T47D (cell line): Measurements from ENCODE around the gene IQCM.
A peak's percentile ranks its signal among the peaks of the same experiment; 100 is the strongest.

Source experiments
- DNase-seq, 2 experiments: peaks; one replicate each; pipeline versions ENCODE4 v3.0.0 to v3.0.0-alpha.2; 2011 to 2012; ENCODE audit warnings: low read depth in 1 of 2, low spot score in 1 of 2
- JUND ChIP-seq: IDR thresholded peaks from 2 replicates; pipeline ENCODE4 v1.6.1; 2012; ENCODE audit warnings: low read depth
- in situ Hi-C: cut with HindIII; loops from 2 replicates; pipeline ENCODE4 v1.10.0; 2016; ENCODE audit warnings: low sequenced_read_pairs, low pct_unique_long_range_greater_than_20kb

IQCM gene

DNA sequence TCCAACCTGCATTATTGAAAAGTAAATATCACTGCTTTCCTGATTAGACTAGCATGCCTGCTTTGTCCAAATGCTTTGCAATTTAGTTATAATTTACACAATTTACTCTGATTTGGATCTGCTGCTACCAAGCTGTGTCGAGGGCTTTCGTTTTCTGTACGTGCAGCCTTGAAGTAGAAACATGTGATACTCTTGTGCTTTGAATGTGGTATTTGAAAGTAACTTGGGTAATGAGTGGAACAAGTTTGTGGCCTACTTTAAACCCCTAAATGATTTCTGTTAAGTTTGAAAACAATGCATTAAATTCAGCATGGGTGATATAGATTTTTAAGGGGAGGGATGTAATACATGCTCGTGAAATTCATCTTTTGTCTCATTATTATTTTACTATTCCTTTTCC is 240.7 kb downstream of the IQCM start:
- TF ChIP-seq JUND: no peak
- DNase-seq: no peak
- in situ Hi-C loops: no loop called here

DNA sequence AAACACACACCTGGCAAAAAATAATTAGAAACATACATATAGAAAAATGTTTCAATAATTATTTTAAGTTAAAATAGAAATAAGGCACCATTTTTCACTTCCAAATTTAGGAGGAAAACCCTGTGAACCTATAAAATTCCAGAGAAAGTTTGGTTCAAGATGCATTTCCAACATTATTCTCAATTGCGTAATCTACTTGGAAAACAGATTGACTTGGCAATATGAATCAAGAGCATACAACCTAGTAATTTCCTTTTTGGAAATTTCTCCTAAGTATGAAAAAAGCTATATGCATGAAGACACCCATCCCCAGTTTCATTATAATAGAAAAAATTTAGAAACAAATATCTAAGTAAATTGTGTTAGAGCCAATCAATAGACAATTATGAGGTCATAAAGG is 242.9 kb downstream of the IQCM start:
- no peak for TF ChIP-seq JUND

DNA sequence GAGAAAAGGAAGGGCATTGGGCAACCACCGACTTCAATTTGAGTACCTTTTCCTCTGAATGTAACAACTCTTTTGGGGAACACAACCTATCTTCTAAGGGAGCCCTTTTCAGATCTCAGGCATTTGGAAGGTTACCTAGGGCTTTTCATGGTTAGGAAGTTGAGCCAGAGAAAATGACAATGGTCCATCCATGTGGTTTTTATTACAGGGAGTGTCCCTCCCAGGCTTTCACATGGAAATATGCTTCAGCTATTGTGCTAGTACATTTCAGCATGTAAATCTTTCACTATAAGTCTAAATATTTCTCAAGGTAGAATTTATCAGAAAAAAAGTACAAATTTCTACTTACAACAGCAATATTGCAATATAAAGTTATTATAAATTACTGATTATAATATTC is 259.8 kb downstream of the IQCM start:
- no peak for DNase-seq
- in situ Hi-C loops: no loop called here
- TF ChIP-seq JUND: no peak

More for the DNA sequence above, 242.9 kb downstream of the IQCM start:
- no peak for DNase-seq
- in situ Hi-C loops: no loop called here

DNA sequence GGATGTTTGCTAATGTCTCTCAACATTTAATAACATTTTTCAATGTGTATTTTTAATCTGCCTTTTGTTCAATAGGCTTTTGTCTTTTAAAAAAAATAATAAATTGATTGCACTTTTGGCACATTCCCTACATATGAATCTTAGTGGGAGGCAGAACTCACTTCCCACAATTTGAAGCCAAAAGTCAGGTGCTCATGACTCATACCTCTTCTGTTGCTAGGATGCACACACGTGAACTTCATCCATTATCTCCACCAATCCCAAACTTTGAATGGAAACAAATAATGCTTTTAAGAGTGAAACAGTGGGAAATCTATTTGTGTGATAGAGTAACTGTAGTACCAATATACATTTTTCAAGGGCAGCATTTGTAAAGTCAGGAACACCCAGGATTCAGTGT is 260.5 kb downstream of the IQCM start:
- in situ Hi-C loops: no loop called here
- no peak for DNase-seq
- TF ChIP-seq JUND: no peak

DNA sequence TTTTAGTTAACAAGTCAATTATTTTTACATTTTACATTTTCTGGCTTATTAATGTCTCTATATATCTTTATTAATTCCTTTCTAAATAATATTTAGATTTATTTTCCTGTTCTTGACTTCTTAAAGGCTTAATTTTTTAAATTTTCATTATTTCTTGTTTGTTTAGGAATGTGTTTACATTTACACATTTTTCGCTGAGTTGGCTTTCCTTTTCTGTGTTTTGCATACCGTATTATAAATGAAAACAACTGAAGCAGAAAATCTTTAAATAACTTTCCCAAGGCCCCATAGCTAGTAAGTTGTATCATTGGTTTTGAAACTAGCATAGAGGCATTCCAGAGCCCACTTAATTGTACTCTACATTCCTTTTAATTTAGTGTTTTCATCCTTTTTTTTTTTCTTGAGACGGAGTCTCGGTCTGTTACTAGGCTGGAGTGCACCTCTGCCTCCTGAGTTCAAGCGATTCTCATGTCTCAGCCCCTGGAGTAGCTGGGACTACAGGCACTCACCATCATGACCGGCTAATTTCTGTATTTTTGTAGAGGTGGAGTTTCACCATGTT is 261.6 kb downstream of the IQCM start:
- no peak for TF ChIP-seq JUND
- in situ Hi-C loops: no loop called here
- DNase-seq: no peak

DNA sequence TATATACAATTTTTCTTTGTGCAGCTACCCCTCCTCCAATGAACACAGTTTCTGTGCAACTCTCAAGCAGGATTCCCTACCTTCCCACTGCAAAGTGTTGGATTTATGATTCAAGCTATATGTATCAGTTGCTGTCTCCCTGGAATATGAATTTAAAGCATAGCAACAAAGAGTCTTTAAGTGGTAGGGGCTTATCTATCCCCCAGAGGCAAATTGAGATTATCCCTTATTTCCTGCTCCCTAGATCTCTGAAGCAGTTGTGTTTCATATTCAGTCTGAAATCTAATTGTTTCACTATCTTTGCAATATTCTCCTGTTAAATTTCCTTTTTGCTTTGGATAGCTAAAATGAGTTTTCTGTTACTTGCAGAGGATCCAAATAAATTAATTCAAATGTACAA is 263.0 kb downstream of the IQCM start:
- DNase-seq: no peak

DNA sequence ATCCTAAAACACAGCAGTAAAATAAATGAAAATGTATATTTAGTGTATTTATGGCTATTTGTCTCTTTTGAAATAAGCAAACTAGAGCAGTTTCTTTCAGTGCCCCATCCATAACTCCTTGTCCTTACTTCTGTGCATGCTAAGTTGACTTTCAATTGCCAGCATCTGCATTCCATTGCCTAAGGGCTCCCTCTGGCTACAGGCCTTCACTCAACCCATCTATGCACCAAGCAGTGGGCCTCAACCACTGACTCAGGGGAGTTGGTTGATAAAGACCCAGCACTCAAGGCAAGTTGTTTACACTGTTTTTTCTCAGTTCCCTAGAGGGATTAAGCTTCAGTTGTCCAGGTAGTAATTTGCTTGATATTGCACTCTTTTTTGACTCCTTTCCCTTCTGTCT is 265.7 kb downstream of the IQCM start:
- peak in 1 of 2 experiments; percentile 10 for DNase-seq
- TF ChIP-seq JUND: no peak
- in situ Hi-C loops: no loop called here

More for the DNA sequence above, 263.0 kb downstream of the IQCM start:
- in situ Hi-C loops: no loop called here
- no peak for TF ChIP-seq JUND

DNA sequence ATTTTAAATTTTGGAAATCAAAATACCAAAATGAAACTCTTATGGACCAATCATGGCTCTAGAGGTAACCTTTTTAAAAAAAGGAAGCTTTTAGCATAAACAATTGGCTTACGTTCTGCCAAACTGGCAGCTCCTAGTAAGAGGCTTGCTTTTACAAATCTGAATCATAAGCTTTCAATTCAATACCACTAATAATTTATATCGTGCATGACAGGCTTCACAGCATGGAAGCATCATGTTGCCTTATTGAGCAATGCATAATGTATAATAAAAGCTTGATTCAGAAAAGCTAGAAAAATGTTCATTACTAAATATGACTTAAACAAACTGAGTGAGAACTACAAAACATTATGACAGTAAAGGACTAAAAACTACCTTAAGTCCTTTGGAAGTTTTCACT is 280.9 kb downstream of the IQCM start:
- in situ Hi-C loops: no loop called here
- no peak for TF ChIP-seq JUND

DNA sequence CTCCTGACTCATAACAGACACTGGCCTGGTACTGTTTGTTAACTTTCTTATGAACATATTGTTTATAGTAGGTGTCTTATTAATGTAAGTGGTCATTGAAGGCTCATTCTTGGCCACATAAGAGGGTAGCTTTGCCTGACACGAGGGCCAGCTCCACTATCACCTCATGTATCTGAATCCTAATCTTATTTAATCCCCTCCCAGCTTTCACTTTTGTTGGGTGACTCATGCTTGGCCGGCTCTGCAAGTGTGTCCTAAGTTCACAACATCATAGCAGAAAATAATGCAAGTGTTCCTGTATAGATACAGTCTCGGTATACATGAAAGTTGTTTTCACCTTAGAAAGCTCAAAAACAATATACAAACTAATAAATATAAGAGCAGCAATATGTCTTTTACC is 283.8 kb downstream of the IQCM start:
- in situ Hi-C loops: no loop called here
- no peak for DNase-seq
- TF ChIP-seq JUND: no peak

More for the DNA sequence above, 280.9 kb downstream of the IQCM start:
- DNase-seq: no peak

DNA sequence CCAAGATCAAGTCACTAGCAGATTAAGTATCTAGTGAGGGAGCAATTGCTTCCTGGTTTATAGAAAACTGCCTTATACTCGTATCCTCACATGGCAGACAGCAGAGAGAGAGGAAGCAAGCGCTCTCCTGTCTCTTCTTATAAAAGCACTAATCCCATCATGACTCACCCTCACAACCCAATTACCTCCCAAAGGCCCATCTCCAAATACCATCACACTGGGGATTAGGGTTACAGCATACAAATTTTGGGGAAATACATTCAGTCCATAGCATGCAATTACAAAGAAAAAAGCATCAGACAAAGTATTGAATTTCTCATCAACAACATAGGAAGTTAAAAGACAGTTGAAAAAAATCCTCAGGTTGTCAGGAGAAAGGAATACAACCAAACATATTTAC is 292.6 kb downstream of the IQCM start:
- DNase-seq: no peak
- in situ Hi-C loops: no loop called here
- no peak for TF ChIP-seq JUND

DNA sequence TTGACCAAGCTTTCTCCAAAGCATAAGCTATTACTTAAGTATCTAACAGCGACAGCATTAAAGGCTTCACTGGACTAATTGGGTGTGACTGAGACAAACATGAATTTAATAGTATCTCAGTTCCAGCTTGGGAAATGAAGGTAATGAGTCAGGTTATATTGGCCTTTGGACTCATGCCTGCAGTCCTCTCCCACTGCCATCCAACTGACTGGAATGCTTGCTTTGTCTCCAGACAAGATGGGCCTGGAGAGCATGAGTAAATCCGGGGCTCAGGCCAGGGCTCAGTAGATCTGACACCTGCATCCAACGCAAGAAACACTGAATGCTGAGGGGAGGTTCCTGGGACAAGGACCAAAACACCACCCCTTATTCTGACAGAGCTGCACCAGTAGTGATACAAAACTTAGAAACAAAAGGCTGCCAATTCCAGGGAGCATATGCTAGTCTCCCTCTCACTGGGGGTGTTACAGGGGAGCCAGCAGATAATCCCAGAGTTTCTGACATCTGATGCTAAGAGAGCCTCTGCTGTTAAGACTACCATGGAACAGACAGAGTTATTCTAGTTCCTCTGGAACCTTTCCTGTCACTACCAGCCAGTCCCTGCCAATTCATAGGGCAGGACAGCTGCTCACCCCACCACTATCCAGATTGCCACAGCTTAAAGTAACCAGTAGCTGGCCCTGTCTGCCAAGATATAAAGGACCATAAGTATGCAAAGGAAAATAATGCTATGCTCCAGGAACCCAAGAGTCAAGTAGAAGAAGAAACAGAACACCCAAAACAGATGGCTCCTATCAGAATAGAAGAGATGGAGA is 293.8 kb downstream of the IQCM start:
- in situ Hi-C loops: no loop called here

DNA sequence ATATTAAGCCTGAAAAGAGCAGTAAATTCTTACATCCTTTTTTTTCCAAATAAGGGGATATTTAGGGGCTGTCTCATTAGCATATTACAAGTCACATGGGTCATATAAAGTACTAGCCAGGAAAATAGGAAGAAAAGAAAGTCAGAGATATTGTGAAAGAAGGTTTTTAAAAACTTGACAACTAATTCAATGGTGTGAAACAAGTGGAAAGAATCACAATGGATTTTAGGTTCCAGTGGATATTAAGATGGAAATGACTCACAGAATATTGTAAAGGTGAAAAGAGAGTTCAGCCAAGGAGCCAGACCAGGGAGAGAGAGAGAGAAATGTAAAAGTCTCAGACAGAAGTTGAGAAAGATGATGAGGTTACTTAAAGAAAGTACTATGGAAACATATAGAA is 297.2 kb downstream of the IQCM start:
- no peak for TF ChIP-seq JUND
- in situ Hi-C loops: no loop called here
- no peak for DNase-seq

More for the DNA sequence above, 293.8 kb downstream of the IQCM start:
- no peak for TF ChIP-seq JUND
- DNase-seq: no peak

DNA sequence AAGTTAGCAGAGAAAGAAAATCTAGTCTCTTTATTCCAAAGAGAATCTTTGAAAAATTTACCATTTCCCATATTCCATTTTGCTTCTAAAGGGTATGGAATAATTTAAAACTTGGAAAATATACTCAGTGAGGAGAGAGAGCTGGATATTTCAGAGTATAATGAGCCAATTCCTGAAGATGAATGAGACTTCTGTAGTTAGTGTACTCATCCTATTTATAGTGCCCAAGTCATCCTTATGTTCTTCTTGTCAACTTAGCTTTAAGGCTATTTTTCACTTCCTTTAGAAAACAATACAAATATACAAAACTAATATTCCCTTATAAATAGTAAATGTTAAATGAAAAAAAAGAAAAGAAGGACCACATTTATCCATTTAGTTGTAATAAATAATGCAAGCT is 302.6 kb downstream of the IQCM start:
- no peak for TF ChIP-seq JUND
- in situ Hi-C loops: no loop called here
- no peak for DNase-seq
